Activated naive CD8-positive, alpha-beta T cell treated with anti-CD3 and anti-CD28 coated beads for 36 hours (primary cell): ENCODE data around the gene FAM168A. TPM values are rescaled to one million over a fixed set of nuclear protein-coding genes. Genes with fewer than 3 reads are reported as not detected.
A peak's percentile ranks its signal among the peaks of the same experiment; 100 is the strongest.

Experiments
- DNase-seq: peaks from one replicate; pipeline ENCODE4 v3.0.0; 2021
- H3K27ac Mint-ChIP-seq: one replicate; pipeline ENCODE4 v1.8.0; 2022; ENCODE audit warnings: mild to moderate bottlenecking, moderate library complexity, mixed read lengths
- H3K27me3 Mint-ChIP-seq: one replicate; pipeline ENCODE4 v1.8.0; 2022; ENCODE audit warnings: mild to moderate bottlenecking, mixed read lengths
- H3K36me3 Mint-ChIP-seq: one replicate; pipeline ENCODE4 v1.8.0; 2021; ENCODE audit warnings: mild to moderate bottlenecking, mixed read lengths
- H3K4me1 Mint-ChIP-seq: one replicate; pipeline ENCODE4 v1.8.0; 2021; ENCODE audit warnings: mixed read lengths
- H3K4me3 Mint-ChIP-seq: one replicate; pipeline ENCODE4 v1.8.0; 2022; ENCODE audit warnings: mild to moderate bottlenecking, moderate library complexity, mixed read lengths
- H3K9me3 Mint-ChIP-seq: one replicate; pipeline ENCODE4 v1.8.0; 2022; ENCODE audit warnings: mixed read lengths
- total RNA-seq, 2 experiments: library from RNA; stranded (reverse); gene quantifications; one replicate each; pipeline ENCODE4 v1.2.3, GENCODE V29; 2021

The FAM168A gene
- total RNA-seq, 2 experiments from 2014 or later = 11.3 to 11.7 TPM

GRCh38 chr11:73411031-73411430 lies 186.9 kb downstream of the FAM168A start:
- Mint-ChIP-seq H3K36me3 (peaks cover 6% of the 10 kb centered on the region), H3K27ac (no peak overlapping the region), H3K9me3 (no peaks in the 10 kb centered on the region), H3K4me1 (peaks cover 5% of the 10 kb centered on the region), H3K27me3 (no peaks in the 10 kb centered on the region), H3K4me3 (no peak overlapping the region)
- no peak for DNase-seq

- DNase-seq = no peak
- Mint-ChIP-seq H3K4me3 (no peak overlapping the region), H3K4me1 (peaks cover 5% of the 10 kb centered on the region), H3K36me3 (peaks cover 6% of the 10 kb centered on the region), H3K27ac (no peak overlapping the region), H3K9me3 (no peaks in the 10 kb centered on the region), H3K27me3 (no peaks in the 10 kb centered on the region)
Observed at GRCh38 chr11:73410627-73411026, 187.3 kb downstream of the FAM168A start.

- H3K27ac Mint-ChIP-seq = peak overlapping the region; percentile 22
- H3K9me3 Mint-ChIP-seq = no peaks in the 10 kb centered on the region
- H3K27me3 Mint-ChIP-seq = no peaks in the 10 kb centered on the region
- H3K36me3 Mint-ChIP-seq = peaks cover 6% of the 10 kb centered on the region
- H3K4me3 Mint-ChIP-seq = no peak overlapping the region
- H3K4me1 Mint-ChIP-seq = no peaks in the 10 kb centered on the region
- no peak for DNase-seq
Observed at GRCh38 chr11:73409431-73409830, 188.5 kb downstream of the FAM168A start.

- Mint-ChIP-seq H3K27ac (no peak overlapping the region), H3K36me3 (peaks cover 6% of the 10 kb centered on the region), H3K27me3 (no peaks in the 10 kb centered on the region), H3K4me3 (no peak overlapping the region), H3K9me3 (no peaks in the 10 kb centered on the region), H3K4me1 (peaks cover 1% of the 10 kb centered on the region)
- DNase-seq = no peak
Observed at GRCh38 chr11:73406619-73407018, 191.3 kb downstream of the FAM168A start.

GRCh38 chr11:73406131-73406530 lies 191.8 kb downstream of the FAM168A start:
- Mint-ChIP-seq H3K27ac (no peak overlapping the region), H3K9me3 (no peaks in the 10 kb centered on the region), H3K4me1 (peaks cover 1% of the 10 kb centered on the region), H3K27me3 (no peaks in the 10 kb centered on the region), H3K4me3 (no peak overlapping the region), H3K36me3 (peaks cover 6% of the 10 kb centered on the region)
- DNase-seq = no peak

GRCh38 chr11:73405146-73405510 lies 192.8 kb downstream of the FAM168A start:
- no peak overlapping the region for H3K27ac Mint-ChIP-seq
- peaks cover 1% of the 10 kb centered on the region for H3K4me1 Mint-ChIP-seq
- H3K9me3 Mint-ChIP-seq = no peaks in the 10 kb centered on the region
- H3K36me3 Mint-ChIP-seq = peaks cover 6% of the 10 kb centered on the region
- DNase-seq = no peak
- no peaks in the 10 kb centered on the region for H3K27me3 Mint-ChIP-seq
- no peak overlapping the region for H3K4me3 Mint-ChIP-seq

- Mint-ChIP-seq H3K4me3 (no peak overlapping the region), H3K36me3 (peaks cover 6% of the 10 kb centered on the region), H3K9me3 (no peaks in the 10 kb centered on the region), H3K27ac (no peak overlapping the region), H3K4me1 (peaks cover 1% of the 10 kb centered on the region), H3K27me3 (no peaks in the 10 kb centered on the region)
- DNase-seq = no peak
Observed at GRCh38 chr11:73404506-73405145, 193.3 kb downstream of the FAM168A start.

GRCh38 chr11:73404048-73404447 lies 193.9 kb downstream of the FAM168A start:
- no peaks in the 10 kb centered on the region for H3K27me3 Mint-ChIP-seq
- DNase-seq = no peak
- H3K27ac Mint-ChIP-seq = no peak overlapping the region

GRCh38 chr11:73403541-73403940 lies 194.4 kb downstream of the FAM168A start:
- no peaks in the 10 kb centered on the region for H3K36me3 Mint-ChIP-seq
- no peaks in the 10 kb centered on the region for H3K27me3 Mint-ChIP-seq
- H3K9me3 Mint-ChIP-seq = no peaks in the 10 kb centered on the region
- no peak overlapping the region for H3K27ac Mint-ChIP-seq
- no peak overlapping the region for H3K4me3 Mint-ChIP-seq
- DNase-seq = no peak
- peaks cover 1% of the 10 kb centered on the region for H3K4me1 Mint-ChIP-seq

More at GRCh38 chr11:73404048-73404447, 193.9 kb downstream of the FAM168A start:
- Mint-ChIP-seq H3K4me1 (peaks cover 1% of the 10 kb centered on the region), H3K4me3 (no peak overlapping the region), H3K9me3 (no peaks in the 10 kb centered on the region), H3K36me3 (peaks cover 3% of the 10 kb centered on the region)

- no peak for DNase-seq
- Mint-ChIP-seq H3K27ac (no peak overlapping the region), H3K4me3 (no peak overlapping the region), H3K9me3 (no peaks in the 10 kb centered on the region), H3K36me3 (no peaks in the 10 kb centered on the region), H3K4me1 (peaks cover 1% of the 10 kb centered on the region), H3K27me3 (no peaks in the 10 kb centered on the region)
Observed at GRCh38 chr11:73402834-73403185, 195.1 kb downstream of the FAM168A start.

- Mint-ChIP-seq H3K4me3 (no peak overlapping the region), H3K36me3 (no peaks in the 10 kb centered on the region), H3K9me3 (no peaks in the 10 kb centered on the region), H3K4me1 (peaks cover 1% of the 10 kb centered on the region), H3K27ac (no peak overlapping the region), H3K27me3 (no peaks in the 10 kb centered on the region)
- DNase-seq = no peak
Observed at GRCh38 chr11:73401924-73402833, 195.7 kb downstream of the FAM168A start.

GRCh38 chr11:73401217-73401923 lies 196.5 kb downstream of the FAM168A start:
- Mint-ChIP-seq H3K27ac (no peak overlapping the region), H3K36me3 (no peaks in the 10 kb centered on the region), H3K27me3 (no peaks in the 10 kb centered on the region), H3K4me1 (peaks cover 1% of the 10 kb centered on the region), H3K9me3 (no peaks in the 10 kb centered on the region), H3K4me3 (no peak overlapping the region)
- no peak for DNase-seq

- no peaks in the 10 kb centered on the region for H3K27me3 Mint-ChIP-seq
- peaks cover 1% of the 10 kb centered on the region for H3K4me1 Mint-ChIP-seq
- no peak overlapping the region for H3K4me3 Mint-ChIP-seq
- DNase-seq = no peak
- H3K9me3 Mint-ChIP-seq = no peaks in the 10 kb centered on the region
- no peak overlapping the region for H3K27ac Mint-ChIP-seq
- H3K36me3 Mint-ChIP-seq = no peaks in the 10 kb centered on the region
Observed at GRCh38 chr11:73400293-73400692, 197.6 kb downstream of the FAM168A start.

GRCh38 chr11:73399636-73400035 lies 198.3 kb downstream of the FAM168A start:
- Mint-ChIP-seq H3K27me3 (no peaks in the 10 kb centered on the region), H3K36me3 (no peaks in the 10 kb centered on the region), H3K9me3 (no peaks in the 10 kb centered on the region), H3K4me3 (no peak overlapping the region), H3K4me1 (peaks cover 1% of the 10 kb centered on the region), H3K27ac (peak overlapping the region; percentile 12)
- no peak for DNase-seq

- Mint-ChIP-seq H3K9me3 (no peaks in the 10 kb centered on the region), H3K27ac (peak overlapping the region; percentile 12)
Observed at GRCh38 chr11:73399159-73399590, 198.7 kb downstream of the FAM168A start.

More at GRCh38 chr11:73399159-73399590, 198.7 kb downstream of the FAM168A start:
- H3K4me3 Mint-ChIP-seq = no peak overlapping the region
- peaks cover 1% of the 10 kb centered on the region for H3K4me1 Mint-ChIP-seq
- DNase-seq = no peak
- H3K27me3 Mint-ChIP-seq = no peaks in the 10 kb centered on the region
- no peaks in the 10 kb centered on the region for H3K36me3 Mint-ChIP-seq
